HUDEP-2 (cell line): ENCODE measurements around the gene PRPF38A.

ENCODE experiments used
- DNase-seq, 76 experiments: peaks; one replicate each; lab custom pipeline; 2025; ENCODE audit not compliant: unreplicated experiment in 76 of 76; lab: John Stamatoyannopoulos, UW

PRPF38A gene

DNA sequence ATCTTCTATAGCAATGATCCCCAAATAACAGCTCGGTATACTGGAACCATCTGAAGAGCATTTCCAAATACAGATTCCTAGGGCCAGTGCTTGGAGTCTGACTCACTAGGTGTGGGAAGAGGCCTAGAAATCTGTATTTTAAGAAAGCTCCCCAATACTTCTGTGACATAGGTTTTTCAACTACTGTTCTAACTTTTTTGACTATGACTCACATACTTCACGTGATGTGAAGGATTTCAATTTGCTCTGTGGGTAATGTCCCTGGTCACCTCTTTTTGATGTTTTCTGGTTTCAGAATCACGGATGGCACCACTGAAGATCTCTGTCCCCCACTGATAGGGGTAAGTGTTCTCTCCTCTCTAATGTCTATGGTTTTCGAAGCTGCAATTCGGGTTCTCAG, 11.2 kb upstream of the PRPF38A start:
- DNase-seq: no peak

DNA sequence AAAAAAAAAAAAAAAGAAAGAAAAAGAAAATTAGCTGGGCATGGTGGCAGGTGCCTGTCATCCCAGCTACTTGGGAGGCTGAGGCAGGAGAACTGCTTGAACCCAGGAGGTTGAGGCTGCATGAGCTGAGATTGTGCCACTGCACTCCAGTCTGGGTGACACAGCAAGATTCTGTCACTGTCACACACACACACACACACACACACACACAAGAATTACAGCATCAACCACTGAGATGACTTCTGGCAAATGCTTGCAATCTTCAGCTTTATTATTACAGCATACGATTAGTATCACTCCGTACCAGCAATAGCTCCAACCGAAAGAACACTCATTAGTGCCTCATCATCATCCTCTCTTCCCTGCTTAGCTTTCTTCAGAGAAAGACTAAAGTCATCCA, 4.8 kb upstream of the PRPF38A start:
- DNase-seq: no peak

DNA sequence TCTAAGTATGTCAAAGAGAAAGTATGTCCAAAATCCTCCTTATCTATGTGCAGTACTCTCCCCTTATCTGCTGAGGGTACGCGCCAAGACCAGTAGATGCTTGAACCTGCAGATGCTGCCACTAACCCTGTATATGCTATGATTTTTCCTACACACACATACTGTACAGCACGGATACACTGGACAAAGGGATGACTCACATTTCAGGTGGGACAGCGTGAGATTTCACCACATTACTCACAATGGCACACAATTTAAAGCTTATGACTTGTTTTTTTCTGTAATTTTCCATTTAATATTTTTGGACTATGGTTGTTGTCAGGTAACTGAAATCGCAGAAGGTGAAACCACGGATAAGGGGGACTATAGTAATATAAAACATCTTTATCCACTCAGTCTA, 4.3 kb upstream of the PRPF38A start:
- DNase-seq: peak in 5 of 76 experiments; percentile 1 to 10 (median 3)

DNA sequence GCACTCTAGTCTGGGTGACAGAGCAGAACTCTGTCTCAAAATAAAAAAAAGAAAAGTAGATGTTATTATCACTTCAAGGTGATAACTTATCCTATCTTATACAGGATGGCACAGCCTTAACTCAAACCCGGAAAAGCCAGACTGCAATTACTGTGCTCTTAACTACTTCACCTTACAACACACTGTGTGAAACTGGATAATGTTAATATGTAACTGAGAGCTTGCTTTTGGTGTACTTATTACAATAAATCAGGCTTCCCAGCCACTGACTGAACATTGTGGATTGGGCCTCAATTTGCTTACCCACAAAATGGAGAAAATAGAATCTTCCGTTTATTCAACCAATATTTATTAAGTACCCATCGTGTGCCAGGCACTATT, 1.6 kb upstream of the PRPF38A start:
- no peak for DNase-seq

DNA sequence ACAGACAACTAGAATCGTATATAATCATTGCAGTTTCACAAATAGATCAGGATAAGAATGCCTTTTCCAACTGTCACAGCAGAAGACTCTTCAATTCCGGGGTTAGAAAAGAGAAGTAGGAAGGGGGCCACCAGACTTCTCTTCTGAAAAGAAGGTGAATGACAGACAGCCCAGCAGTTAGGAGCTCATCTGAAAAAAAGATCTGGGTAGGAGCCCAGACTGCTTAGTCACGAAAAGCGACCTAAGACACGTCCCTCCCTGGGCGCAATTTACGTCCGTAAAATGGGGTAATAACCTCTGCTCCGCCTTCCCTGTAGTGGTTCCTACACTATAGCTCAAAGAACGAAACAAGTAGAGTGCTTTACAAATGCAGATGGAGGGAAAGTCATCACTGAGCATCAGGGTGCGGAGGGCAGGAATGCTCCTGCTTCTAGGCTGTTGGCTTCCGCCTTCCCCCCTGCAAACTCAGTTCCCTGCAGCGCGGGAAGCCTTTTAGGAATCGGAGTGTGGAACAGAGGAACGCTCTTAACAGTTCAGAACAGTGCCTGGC, 761 bp upstream of the PRPF38A start:
- DNase-seq: peak in 73 of 76 experiments; percentile 6 to 85 (median 55)

DNA sequence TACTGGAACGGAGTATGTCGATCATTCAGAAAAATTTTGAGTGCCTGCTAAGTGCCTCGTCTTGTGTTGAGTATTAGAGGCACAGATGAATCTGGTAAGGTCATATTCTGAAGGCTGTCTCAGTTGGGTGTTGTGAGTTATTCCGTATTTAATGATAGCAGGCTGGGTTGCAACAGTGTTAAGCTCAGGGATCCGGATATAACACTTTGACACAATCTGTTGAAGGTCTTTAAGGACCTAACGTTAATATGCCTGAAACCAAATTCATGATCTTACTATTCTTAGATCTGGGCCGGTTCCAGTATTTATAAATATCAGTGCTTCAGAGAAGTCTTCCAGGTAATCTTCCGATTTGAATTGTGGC, 555 bp downstream of the PRPF38A start:
- no peak for DNase-seq

GRCh38 chr1:52413410-52413989, 9.1 kb downstream of the PRPF38A start:
- no peak for DNase-seq

DNA sequence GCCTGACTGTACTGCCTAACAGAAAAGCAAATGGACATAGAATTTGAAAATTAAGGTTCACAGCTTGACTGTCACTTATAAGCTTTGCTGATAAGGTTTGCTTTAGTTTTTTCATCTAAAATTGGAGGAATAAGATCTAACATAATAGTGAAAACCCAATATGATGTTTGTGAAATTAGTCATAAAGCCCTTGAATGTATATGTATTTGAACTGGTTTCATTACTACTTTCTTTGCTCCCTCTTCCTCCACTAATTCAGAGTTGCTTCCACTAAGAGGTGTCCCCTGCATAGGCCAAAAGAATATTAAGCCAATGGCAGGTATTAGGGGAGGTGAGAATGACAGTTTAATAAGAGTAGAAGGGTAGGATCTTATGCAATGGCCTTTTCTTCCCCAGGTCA, 10.5 kb downstream of the PRPF38A start:
- DNase-seq: no peak

DNA sequence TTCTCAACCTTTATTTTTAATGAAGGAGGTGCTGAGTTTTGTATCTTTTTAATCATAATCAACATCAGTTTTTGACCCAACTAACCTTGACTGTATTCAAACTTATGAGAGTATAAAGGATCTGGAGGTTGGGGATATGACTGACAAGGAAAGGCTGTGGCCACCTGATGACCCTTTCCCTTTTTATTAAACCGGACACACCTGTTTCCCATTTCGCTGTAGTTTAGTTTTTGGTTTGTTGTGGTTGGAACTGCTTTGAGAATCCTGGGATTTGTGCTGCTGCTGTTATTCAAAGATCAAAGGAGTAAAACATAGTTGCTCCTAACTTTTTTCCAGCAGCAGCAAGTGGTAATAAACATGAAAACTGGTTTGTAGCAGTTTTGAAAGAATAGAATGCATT, 12.4 kb downstream of the PRPF38A start:
- no peak for DNase-seq

- no peak for DNase-seq
Observed at GRCh38 chr1:52420713-52421112, 16.3 kb downstream of the PRPF38A start.

GRCh38 chr1:52423055-52423454, 18.7 kb downstream of the PRPF38A start:
- no peak for DNase-seq

- DNase-seq: no peak
Observed at GRCh38 chr1:52423771-52424170, 19.4 kb downstream of the PRPF38A start.

- no peak for DNase-seq
Observed at GRCh38 chr1:52424231-52424636, 19.8 kb downstream of the PRPF38A start.

DNA sequence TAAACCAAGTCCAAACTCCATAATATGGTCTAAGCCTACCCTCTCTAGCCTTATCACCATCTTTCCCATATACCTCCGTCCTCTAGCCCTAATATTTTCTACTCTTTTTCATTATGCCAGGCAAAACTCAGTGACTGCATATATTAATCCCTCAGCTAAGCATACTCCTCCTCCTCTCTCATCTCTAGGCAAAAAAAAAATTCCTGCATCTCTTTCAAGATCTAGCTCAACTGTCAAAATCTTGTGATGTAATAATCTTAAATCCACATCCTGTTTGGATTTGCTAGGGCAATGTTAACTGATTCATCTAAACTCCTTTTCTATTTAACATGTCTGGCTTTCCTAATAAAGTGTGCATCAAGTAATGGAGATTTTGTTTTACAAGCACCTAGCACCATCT, 20.4 kb downstream of the PRPF38A start:
- DNase-seq: no peak

DNA sequence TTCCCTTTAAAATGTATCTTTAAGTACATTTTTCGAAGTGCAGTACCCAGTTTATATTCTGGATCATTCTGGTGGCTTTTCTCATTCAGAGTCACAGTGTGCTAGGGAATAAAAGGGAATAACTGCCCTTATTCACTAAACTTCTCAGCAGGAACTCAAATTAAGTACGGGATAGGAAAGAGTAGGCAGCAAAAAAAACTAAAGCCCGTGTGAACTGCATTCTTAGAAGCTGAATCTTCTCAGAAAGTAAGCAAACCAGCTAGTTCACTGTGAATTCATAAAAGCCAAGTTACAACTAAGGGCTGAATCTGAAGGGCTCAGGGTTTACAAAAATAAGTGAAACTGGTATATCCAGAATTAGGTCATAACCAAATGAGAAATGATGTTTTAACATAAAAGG, 22.0 kb downstream of the PRPF38A start:
- no peak for DNase-seq

- DNase-seq: no peak
Observed at GRCh38 chr1:52427152-52427551, 22.8 kb downstream of the PRPF38A start.

GRCh38 chr1:52432807-52433206, 28.4 kb downstream of the PRPF38A start:
- no peak for DNase-seq

DNA sequence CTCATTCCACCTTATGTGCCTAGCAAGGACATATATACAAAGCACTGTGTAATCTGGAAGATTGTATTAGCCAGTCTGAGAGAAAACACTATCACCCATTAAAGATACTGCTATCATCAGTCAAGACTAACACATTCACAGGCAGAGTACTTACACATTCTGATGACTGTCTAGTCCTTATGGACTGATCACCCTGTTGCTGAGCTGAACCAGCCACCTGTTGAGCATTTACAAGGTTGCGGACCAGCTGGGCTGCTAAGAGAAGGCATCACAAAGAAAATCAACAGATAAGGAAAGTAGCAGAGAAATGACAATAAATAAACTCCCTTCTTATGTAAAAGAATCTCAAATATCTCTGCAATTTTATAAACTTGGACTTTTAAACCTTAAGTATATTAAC, 30.8 kb downstream of the PRPF38A start:
- DNase-seq: no peak

DNA sequence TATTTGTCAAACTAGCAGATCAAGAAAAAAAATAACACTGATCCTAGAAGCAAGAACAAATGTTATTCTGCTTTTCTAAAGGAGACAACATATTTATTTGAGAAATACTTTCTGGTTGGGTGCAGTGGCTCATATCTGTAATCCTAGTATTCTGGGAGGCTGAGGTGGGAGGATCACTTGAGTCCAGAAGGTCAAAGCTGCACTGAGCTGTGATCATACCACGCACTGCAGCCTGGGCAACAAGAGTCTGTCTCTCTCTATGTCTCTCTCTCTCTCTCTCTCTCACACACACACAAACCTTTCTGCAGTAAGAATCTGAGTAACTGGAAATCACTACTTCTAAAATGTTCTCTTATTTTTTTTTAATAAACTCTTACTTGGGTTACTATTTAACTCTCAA, 31.2 kb downstream of the PRPF38A start:
- DNase-seq: no peak

- DNase-seq: no peak
Observed at GRCh38 chr1:52436817-52437216, 32.4 kb downstream of the PRPF38A start.

- DNase-seq: no peak
Observed at GRCh38 chr1:52439976-52440375, 35.6 kb downstream of the PRPF38A start.

- DNase-seq: no peak
Observed at GRCh38 chr1:52444463-52444862, 40.1 kb downstream of the PRPF38A start.

GRCh38 chr1:52454127-52454526, 49.7 kb downstream of the PRPF38A start:
- DNase-seq: no peak
